ENCODE data around the gene SARDH.

Gene SARDH

DNA sequence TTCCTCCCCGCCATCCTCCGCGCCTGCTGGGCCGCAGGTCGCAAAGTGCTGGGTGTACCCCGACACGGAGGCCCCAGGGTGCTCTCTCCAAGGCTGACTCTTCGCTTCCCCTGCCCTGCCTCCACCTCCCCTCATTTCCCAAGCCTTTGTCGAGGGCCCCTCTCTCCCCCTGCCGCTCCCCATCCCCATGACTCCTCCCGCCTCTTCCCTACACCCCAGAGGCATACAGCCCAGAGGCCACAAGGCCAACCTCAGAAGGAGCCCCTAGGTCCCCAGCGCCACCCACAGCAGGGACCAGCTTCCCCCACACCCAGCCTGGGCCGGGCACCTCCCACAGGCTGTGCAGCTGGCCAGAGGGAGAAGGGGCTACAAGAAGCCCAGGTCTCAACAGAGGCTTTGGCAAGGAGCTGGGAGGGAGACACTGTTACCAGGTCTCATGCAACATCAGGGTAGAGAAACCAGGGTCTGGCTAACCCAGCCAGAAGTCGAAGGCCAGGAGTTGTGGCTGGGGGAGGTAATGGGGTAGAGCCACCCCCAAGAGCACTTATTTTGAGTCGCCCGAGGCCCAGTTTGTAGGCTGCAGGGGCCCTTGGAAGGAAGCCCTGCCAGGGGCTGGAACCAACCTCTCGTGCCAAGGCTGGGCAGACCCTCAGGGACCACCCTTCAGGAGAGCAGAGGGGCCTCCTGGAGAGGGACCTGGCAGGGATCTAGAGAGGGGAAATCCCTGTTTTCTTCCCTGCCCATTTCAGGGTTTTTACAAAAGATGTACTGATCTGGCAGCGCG is 24.5 kb upstream of the SARDH start:
- TF ChIP-seq, protein P1, sequence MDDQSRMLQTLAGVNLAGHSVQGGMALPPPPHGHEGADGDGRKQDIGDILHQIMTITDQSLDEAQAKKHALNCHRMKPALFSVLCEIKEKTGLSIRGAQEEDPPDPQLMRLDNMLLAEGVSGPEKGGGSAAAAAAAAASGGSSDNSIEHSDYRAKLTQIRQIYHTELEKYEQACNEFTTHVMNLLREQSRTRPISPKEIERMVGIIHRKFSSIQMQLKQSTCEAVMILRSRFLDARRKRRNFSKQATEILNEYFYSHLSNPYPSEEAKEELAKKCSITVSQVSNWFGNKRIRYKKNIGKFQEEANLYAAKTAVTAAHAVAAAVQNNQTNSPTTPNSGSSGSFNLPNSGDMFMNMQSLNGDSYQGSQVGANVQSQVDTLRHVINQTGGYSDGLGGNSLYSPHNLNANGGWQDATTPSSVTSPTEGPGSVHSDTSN (CRISPR knock-in tag; IDR thresholded peaks at IDR 0.05) = no peak
- TF ChIP-seq ZNF548 (tag by site-specific recombination; IDR thresholded peaks at IDR 0.05) = no peak
- TF ChIP-seq SP3 (tag by site-specific recombination; IDR thresholded peaks at IDR 0.05) = no peak
- TF ChIP-seq ZNF521 (tag by site-specific recombination; IDR thresholded peaks at IDR 0.05) = no peak
- TF ChIP-seq, protein P2, sequence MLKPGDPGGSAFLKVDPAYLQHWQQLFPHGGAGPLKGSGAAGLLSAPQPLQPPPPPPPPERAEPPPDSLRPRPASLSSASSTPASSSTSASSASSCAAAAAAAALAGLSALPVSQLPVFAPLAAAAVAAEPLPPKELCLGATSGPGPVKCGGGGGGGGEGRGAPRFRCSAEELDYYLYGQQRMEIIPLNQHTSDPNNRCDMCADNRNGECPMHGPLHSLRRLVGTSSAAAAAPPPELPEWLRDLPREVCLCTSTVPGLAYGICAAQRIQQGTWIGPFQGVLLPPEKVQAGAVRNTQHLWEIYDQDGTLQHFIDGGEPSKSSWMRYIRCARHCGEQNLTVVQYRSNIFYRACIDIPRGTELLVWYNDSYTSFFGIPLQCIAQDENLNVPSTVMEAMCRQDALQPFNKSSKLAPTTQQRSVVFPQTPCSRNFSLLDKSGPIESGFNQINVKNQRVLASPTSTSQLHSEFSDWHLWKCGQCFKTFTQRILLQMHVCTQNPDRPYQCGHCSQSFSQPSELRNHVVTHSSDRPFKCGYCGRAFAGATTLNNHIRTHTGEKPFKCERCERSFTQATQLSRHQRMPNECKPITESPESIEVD (tag by site-specific recombination; IDR thresholded peaks at IDR 0.05) = no peak
- no peak for TF ChIP-seq ZNF202 (tag by site-specific recombination; IDR thresholded peaks at IDR 0.05; ENCODE audit: borderline replicate concordance)
- no peaks in the 10 kb centered on the region for H3K4me1 ChIP-seq (ENCODE audit: control insufficient read depth, insufficient read depth, low read length)
- H3K36me3 ChIP-seq (ENCODE audit: control insufficient read depth in 2 of 2, insufficient read depth in 1 of 2, low read length in 2 of 2) = peaks cover 0 to 18% of the 10 kb centered on the region in 2 experiments; a peak in 1 of 3 replicates
- ChIA-PET POLR2A (no interaction called here), CTCF (interaction anchor here (0.7 kb wide), 1 partner anchor 37 kb away, joined by 5 read pairs; no protein-coding TSS in a partner anchor)
- H3K9me3 ChIP-seq (ENCODE audit: control insufficient read depth, insufficient read depth, low read depth, low read length) = no peaks in the 10 kb centered on the region
- H3K27ac ChIP-seq (ENCODE audit: extremely low read depth, low read depth, low read length) = no peak overlapping the region
- H3K4me3 ChIP-seq (ENCODE audit: low read depth, low read length) = no peak overlapping the region

DNA sequence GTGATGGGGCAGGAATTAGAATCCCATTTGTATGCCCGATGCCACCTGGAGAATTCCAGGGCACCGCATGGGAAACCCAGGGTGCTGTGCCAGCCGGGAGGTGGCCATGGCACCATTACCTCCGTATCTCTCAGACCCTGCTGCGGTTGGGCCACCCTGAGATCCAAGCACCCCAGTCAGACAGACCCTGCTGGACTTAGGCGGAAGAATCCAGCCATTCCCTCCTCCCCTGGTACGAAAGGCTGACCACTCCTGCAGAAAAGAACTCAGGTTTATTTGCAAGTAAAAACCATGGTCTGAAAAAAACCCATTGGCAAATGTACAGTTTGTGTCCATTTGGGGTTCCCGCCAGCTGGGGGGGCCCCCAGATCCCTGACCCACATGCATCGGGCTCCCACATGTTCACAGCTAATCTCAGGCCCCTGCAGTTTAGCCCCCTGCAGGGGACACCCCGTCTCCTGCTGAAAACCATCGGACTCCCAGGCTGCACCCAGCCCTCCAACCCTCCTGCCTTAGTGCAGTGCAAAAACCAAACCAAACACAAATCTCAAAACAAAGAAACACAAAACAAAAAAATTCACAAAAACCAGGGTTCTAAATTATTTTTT is 23.6 kb upstream of the SARDH start:
- H3K4me3 ChIP-seq (ENCODE audit: low read depth, low read length) = no peak overlapping the region
- no peaks in the 10 kb centered on the region for H3K4me1 ChIP-seq (ENCODE audit: control insufficient read depth, insufficient read depth, low read length)
- CTCF ChIA-PET = interaction anchor here (0.7 kb wide), 1 partner anchor 185 kb away, joined by 3 read pairs; no protein-coding TSS in a partner anchor
- H3K27ac ChIP-seq (ENCODE audit: extremely low read depth, low read depth, low read length) = no peak overlapping the region
- TF ChIP-seq, protein P3, sequence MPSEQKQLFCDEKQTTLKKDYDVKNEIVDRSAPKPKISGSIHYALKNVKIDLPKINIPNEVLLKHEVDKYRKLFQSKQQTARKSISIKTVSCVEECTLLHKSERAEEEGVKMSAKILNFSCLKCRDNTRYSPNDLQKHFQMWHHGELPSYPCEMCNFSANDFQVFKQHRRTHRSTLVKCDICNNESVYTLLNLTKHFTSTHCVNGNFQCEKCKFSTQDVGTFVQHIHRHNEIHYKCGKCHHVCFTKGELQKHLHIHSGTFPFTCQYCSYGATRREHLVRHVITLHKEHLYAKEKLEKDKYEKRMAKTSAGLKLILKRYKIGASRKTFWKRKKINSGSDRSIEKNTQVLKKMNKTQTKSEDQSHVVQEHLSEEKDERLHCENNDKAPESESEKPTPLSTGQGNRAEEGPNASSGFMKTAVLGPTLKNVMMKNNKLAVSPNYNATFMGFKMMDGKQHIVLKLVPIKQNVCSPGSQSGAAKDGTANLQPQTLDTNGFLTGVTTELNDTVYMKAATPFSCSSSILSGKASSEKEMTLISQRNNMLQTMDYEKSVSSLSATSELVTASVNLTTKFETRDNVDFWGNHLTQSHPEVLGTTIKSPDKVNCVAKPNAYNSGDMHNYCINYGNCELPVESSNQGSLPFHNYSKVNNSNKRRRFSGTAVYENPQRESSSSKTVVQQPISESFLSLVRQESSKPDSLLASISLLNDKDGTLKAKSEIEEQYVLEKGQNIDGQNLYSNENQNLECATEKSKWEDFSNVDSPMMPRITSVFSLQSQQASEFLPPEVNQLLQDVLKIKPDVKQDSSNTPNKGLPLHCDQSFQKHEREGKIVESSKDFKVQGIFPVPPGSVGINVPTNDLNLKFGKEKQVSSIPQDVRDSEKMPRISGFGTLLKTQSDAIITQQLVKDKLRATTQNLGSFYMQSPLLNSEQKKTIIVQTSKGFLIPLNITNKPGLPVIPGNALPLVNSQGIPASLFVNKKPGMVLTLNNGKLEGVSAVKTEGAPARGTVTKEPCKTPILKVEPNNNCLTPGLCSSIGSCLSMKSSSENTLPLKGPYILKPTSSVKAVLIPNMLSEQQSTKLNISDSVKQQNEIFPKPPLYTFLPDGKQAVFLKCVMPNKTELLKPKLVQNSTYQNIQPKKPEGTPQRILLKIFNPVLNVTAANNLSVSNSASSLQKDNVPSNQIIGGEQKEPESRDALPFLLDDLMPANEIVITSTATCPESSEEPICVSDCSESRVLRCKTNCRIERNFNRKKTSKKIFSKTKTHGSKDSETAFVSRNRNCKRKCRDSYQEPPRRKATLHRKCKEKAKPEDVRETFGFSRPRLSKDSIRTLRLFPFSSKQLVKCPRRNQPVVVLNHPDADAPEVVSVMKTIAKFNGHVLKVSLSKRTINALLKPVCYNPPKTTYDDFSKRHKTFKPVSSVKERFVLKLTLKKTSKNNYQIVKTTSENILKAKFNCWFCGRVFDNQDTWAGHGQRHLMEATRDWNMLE (tag by site-specific recombination; conservative IDR thresholded peaks at IDR 0.05; ENCODE audit: low read depth) = no peak
- TF ChIP-seq ZIC2 (tag by site-specific recombination; IDR thresholded peaks at IDR 0.05) = no peak
- no peak for TF ChIP-seq ZNF624 (tag by site-specific recombination; IDR thresholded peaks at IDR 0.05)
- no peak for TF ChIP-seq MEIS1 (CRISPR knock-in tag; IDR thresholded peaks at IDR 0.05; ENCODE audit: borderline replicate concordance)
- H3K36me3 ChIP-seq (ENCODE audit: control insufficient read depth in 2 of 2, insufficient read depth in 1 of 2, low read length in 2 of 2) = peaks cover 0 to 11% of the 10 kb centered on the region in 2 experiments; a peak in 1 of 3 replicates
- POLR2A ChIA-PET = no interaction called here
- H3K9me3 ChIP-seq (ENCODE audit: control insufficient read depth, insufficient read depth, low read depth, low read length) = no peaks in the 10 kb centered on the region

DNA sequence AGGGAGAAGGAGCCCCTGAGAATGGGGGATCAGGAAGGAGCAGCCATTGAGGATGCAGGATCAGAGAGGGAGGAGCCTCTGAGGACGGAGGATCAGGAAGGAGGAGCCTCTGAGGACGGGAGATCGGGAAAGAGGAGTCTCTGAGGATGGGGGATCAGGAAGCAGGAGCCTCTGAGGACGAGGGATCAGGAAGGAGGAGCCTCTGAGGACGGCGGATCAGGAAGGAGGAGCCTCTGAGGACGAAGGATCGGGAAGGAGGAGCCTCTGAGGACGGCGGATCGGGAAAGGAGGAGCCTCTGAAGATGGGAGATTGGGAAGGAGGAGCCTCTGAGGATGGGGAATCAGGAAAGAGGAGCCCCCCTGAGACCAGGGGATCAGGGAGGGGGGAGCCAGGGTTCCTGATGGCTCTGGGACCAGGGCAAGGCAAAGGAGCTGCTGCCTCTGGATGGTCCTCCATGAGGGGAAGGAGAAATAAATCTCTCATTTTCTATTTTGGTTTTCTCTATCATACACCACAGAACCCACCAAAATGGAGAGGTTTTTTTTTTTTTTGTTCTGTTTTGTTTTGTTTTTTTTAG is 22.6 kb upstream of the SARDH start:
- Histone ChIP-seq H3K9me3 (ENCODE audit: control insufficient read depth, insufficient read depth, low read depth, low read length) (no peaks in the 10 kb centered on the region), H3K4me3 (ENCODE audit: low read depth, low read length) (no peak overlapping the region), H3K27ac (ENCODE audit: extremely low read depth, low read depth, low read length) (no peak overlapping the region), H3K36me3 (ENCODE audit: control insufficient read depth in 2 of 2, insufficient read depth in 1 of 2, low read length in 2 of 2) (peaks cover 0 to 8% of the 10 kb centered on the region in 2 experiments; a peak in 1 of 3 replicates), H3K4me1 (ENCODE audit: control insufficient read depth, insufficient read depth, low read length) (no peaks in the 10 kb centered on the region)
- POLR2A ChIA-PET = no interaction called here
- CTCF ChIA-PET = no interaction called here
- TF ChIP-seq ZNF670 (tag by site-specific recombination; IDR thresholded peaks at IDR 0.05; ENCODE audit: low read depth) (no peak), ZBTB7A (tag by site-specific recombination; IDR thresholded peaks at IDR 0.05; ENCODE audit: low read depth) (no peak), ZNF350 (tag by site-specific recombination; IDR thresholded peaks at IDR 0.05) (no peak), ZNF184 (tag by site-specific recombination; IDR thresholded peaks at IDR 0.05) (no peak), HOXC10 (CRISPR knock-in tag; IDR thresholded peaks at IDR 0.05) (no peak), ZNF621 (tag by site-specific recombination; IDR thresholded peaks at IDR 0.05) (no peak), ZNF623 (tag by site-specific recombination; IDR thresholded peaks at IDR 0.05) (no peak), ZNF223 (tag by site-specific recombination; IDR thresholded peaks at IDR 0.05) (no peak), WT1 (tag by site-specific recombination; IDR thresholded peaks at IDR 0.05) (no peak), ZFP3 (tag by site-specific recombination; IDR thresholded peaks at IDR 0.05; ENCODE audit: low read depth) (no peak)
- TF ChIP-seq, protein P4, sequence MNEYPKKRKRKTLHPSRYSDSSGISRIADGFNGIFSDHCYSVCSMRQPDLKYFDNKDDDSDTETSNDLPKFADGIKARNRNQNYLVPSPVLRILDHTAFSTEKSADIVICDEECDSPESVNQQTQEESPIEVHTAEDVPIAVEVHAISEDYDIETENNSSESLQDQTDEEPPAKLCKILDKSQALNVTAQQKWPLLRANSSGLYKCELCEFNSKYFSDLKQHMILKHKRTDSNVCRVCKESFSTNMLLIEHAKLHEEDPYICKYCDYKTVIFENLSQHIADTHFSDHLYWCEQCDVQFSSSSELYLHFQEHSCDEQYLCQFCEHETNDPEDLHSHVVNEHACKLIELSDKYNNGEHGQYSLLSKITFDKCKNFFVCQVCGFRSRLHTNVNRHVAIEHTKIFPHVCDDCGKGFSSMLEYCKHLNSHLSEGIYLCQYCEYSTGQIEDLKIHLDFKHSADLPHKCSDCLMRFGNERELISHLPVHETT (tag by site-specific recombination; IDR thresholded peaks at IDR 0.05) = no peak

All from HEK293 (cell line).